HepG2 (cell line): ENCODE results near the gene PTPRD. TPM values are rescaled to one million over a fixed set of nuclear protein-coding genes. Genes with fewer than 3 reads are reported as not detected.

Source experiments
- EP300 ChIP-seq, 3 experiments: sonication (generic) in 1 of 3; formaldehyde crosslinking in 1 of 3; IDR thresholded peaks; 2 replicates each; pipeline versions ENCODE4 v1.5.1 to v1.6.1; 2011 to 2020; ENCODE audit warnings: low read depth in 2 of 3, low read length in 2 of 3, borderline replicate concordance in 1 of 3, improper control_type of control experiment in 1 of 3, mild to moderate bottlenecking in 1 of 3, missing genetic modification reagents in 1 of 3, moderate library complexity in 1 of 3
- FOXK1 ChIP-seq: sonication (generic); formaldehyde crosslinking; IDR thresholded peaks from 2 replicates; pipeline ENCODE4 v1.4.0; 2020; ENCODE audit warnings: low read depth, missing genetic modification reagents, borderline replicate concordance
- MIXL1 ChIP-seq: IDR thresholded peaks from 2 replicates; pipeline ENCODE4 v1.6.1; 2016
- NCOA2 ChIP-seq: sonication (generic); formaldehyde crosslinking; IDR thresholded peaks from 2 replicates; pipeline ENCODE4 v1.8.0; 2022; ENCODE audit warnings: inconsistent platforms
- NR2F6 ChIP-seq, 2 experiments: IDR thresholded peaks; 2 replicates each; pipeline ENCODE4 v1.6.1; 2016; ENCODE audit warnings: antibody characterized with exemption in 1 of 2, mild to moderate bottlenecking in 1 of 2
- SOX13 ChIP-seq, 3 experiments: fragments of 450-650 bp in 1 of 3; sonication (generic) in 1 of 3; formaldehyde crosslinking in 1 of 3; IDR thresholded peaks in 2 of 3; conservative IDR thresholded peaks in 1 of 3; 2 replicates each; pipeline versions ENCODE4 v1.5.0 to v1.6.1; 2016 to 2020; ENCODE audit warnings: antibody characterized with exemption in 1 of 3, mild to moderate bottlenecking in 1 of 3, missing compliant biosample characterization in 1 of 3, missing genetic modification reagents in 1 of 3, moderate library complexity in 1 of 3
- SOX5 ChIP-seq: IDR thresholded peaks from 2 replicates; pipeline ENCODE4 v1.6.1; 2016; ENCODE audit warnings: borderline replicate concordance
- TEAD3 ChIP-seq: optimal IDR thresholded peaks from 2 replicates; pipeline ENCODE3; 2016; ENCODE audit warnings: borderline replicate concordance
- ZMYM4 ChIP-seq: sonication (generic); formaldehyde crosslinking; IDR thresholded peaks from 2 replicates; pipeline ENCODE4 v1.8.1; 2023; ENCODE audit warnings: mild to moderate bottlenecking, missing genetic modification reagents
- polyA plus RNA-seq, 8 experiments: library from polyadenylated mRNA; depleted of rRNA in 3 of 8; stranded (reverse) in 7 of 8; unstranded in 1 of 8; fragments of >200 nt; fragmentation: Illumina TruSeq in 4 of 8; extraction: Trizol in 4 of 8; gene quantifications; 2 replicates each; pipeline versions ENCODE4 v1.2.1 to v1.2.3, GENCODE V29; 2011 to 2016; ENCODE audit warnings: low read depth in 4 of 8, missing spikeins in 1 of 8, mixed read lengths in 1 of 8; ENCODE audit not compliant: insufficient read depth in 1 of 8
- total RNA-seq, 5 experiments: library from RNA; depleted of rRNA; stranded (reverse); fragments of >200 nt; fragmentation: Illumina TruSeq; extraction: Trizol; gene quantifications; 2 replicates each; pipeline ENCODE4 v1.2.3, GENCODE V29; 2016; ENCODE audit warnings: low read depth in 1 of 5
- TF ChIP-seq, protein P1 (sequence below): sonication (generic); formaldehyde crosslinking; IDR thresholded peaks from 2 replicates; pipeline ENCODE4 v1.5.1; 2020; ENCODE audit warnings: mild to moderate bottlenecking, missing genetic modification reagents, borderline replicate concordance
- TF ChIP-seq, protein P2 (sequence below): sonication (generic); formaldehyde crosslinking; IDR thresholded peaks from 2 replicates; pipeline ENCODE4 v1.4.0; 2020; ENCODE audit warnings: missing genetic modification reagents, borderline replicate concordance
- TF ChIP-seq, protein P3 (sequence below): sonication (generic); formaldehyde crosslinking; IDR thresholded peaks from 2 replicates; pipeline ENCODE4 v1.4.0; 2020; ENCODE audit warnings: missing genetic modification reagents
- TF ChIP-seq, protein P4 (sequence below): sonication (generic); formaldehyde crosslinking; IDR thresholded peaks from 2 replicates; pipeline ENCODE4 v1.8.1; 2023; ENCODE audit warnings: mild to moderate bottlenecking, missing genetic modification reagents
- TF ChIP-seq, protein P5 (sequence below): IDR thresholded peaks from 2 replicates; pipeline ENCODE4 v1.6.1; 2016

The PTPRD gene
- total and polyA plus RNA-seq, 2 of the 13 experiments (the other 11 are each of a cell fraction or from before 2014, with no cell fraction given), result 0.05 TPM; not detected in 1

DNA sequence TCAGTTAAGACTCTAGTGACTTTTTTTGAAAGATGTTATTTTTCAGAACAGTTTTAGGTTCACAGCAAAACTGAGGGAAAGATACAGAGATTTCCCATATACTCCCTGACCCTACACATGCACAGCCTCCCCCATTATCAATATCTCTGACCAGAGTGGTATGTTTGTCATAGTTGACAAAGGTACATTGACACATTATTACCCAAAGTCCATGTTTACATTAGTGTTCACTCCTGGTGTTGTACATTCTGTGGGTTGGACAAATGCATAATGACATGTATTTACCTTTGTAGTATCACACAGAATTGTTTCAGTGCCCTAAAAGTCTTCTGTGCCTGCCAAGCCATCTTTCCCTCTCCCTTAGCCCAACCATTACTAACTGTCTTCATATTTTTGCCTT lies 2342.6 kb downstream of the PTPRD start (continued):
- TF ChIP-seq, protein P1, sequence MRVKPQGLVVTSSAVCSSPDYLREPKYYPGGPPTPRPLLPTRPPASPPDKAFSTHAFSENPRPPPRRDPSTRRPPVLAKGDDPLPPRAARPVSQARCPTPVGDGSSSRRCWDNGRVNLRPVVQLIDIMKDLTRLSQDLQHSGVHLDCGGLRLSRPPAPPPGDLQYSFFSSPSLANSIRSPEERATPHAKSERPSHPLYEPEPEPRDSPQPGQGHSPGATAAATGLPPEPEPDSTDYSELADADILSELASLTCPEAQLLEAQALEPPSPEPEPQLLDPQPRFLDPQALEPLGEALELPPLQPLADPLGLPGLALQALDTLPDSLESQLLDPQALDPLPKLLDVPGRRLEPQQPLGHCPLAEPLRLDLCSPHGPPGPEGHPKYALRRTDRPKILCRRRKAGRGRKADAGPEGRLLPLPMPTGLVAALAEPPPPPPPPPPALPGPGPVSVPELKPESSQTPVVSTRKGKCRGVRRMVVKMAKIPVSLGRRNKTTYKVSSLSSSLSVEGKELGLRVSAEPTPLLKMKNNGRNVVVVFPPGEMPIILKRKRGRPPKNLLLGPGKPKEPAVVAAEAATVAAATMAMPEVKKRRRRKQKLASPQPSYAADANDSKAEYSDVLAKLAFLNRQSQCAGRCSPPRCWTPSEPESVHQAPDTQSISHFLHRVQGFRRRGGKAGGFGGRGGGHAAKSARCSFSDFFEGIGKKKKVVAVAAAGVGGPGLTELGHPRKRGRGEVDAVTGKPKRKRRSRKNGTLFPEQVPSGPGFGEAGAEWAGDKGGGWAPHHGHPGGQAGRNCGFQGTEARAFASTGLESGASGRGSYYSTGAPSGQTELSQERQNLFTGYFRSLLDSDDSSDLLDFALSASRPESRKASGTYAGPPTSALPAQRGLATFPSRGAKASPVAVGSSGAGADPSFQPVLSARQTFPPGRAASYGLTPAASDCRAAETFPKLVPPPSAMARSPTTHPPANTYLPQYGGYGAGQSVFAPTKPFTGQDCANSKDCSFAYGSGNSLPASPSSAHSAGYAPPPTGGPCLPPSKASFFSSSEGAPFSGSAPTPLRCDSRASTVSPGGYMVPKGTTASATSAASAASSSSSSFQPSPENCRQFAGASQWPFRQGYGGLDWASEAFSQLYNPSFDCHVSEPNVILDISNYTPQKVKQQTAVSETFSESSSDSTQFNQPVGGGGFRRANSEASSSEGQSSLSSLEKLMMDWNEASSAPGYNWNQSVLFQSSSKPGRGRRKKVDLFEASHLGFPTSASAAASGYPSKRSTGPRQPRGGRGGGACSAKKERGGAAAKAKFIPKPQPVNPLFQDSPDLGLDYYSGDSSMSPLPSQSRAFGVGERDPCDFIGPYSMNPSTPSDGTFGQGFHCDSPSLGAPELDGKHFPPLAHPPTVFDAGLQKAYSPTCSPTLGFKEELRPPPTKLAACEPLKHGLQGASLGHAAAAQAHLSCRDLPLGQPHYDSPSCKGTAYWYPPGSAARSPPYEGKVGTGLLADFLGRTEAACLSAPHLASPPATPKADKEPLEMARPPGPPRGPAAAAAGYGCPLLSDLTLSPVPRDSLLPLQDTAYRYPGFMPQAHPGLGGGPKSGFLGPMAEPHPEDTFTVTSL (CRISPR knock-in tag), result peak; percentile 45; the same call in 1 of the 2 replicates
- TF ChIP-seq, protein P2, sequence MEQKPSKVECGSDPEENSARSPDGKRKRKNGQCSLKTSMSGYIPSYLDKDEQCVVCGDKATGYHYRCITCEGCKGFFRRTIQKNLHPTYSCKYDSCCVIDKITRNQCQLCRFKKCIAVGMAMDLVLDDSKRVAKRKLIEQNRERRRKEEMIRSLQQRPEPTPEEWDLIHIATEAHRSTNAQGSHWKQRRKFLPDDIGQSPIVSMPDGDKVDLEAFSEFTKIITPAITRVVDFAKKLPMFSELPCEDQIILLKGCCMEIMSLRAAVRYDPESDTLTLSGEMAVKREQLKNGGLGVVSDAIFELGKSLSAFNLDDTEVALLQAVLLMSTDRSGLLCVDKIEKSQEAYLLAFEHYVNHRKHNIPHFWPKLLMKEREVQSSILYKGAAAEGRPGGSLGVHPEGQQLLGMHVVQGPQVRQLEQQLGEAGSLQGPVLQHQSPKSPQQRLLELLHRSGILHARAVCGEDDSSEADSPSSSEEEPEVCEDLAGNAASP (CRISPR knock-in tag), result 0 out of 2 replicates have a peak, but pooled peaks have one; percentile 26
- no peak for TF ChIP-seq TEAD3 (CRISPR knock-in tag)
- peak; percentile 93 for TF ChIP-seq MIXL1 (CRISPR knock-in tag)
- no peak for TF ChIP-seq SOX13 (IDR thresholded peaks at IDR 0.05)
- peak in 1 of 2 experiments; percentile 87; a peak in 2 of 4 replicates for TF ChIP-seq SOX13 (CRISPR knock-in tag; conservative IDR thresholded peaks at IDR 0.05 in 1 of 2, IDR thresholded peaks at IDR 0.05 in 1 of 2)
- TF ChIP-seq FOXK1 (CRISPR knock-in tag), result no peak
- TF ChIP-seq SOX5 (CRISPR knock-in tag), result peak; percentile 86
- TF ChIP-seq NR2F6 (IDR thresholded peaks at IDR 0.05), result no peak
- TF ChIP-seq NR2F6 (CRISPR knock-in tag; IDR thresholded peaks at IDR 0.05), result peak; percentile 18; the same call in 1 of the 2 replicates
- TF ChIP-seq, protein P3, sequence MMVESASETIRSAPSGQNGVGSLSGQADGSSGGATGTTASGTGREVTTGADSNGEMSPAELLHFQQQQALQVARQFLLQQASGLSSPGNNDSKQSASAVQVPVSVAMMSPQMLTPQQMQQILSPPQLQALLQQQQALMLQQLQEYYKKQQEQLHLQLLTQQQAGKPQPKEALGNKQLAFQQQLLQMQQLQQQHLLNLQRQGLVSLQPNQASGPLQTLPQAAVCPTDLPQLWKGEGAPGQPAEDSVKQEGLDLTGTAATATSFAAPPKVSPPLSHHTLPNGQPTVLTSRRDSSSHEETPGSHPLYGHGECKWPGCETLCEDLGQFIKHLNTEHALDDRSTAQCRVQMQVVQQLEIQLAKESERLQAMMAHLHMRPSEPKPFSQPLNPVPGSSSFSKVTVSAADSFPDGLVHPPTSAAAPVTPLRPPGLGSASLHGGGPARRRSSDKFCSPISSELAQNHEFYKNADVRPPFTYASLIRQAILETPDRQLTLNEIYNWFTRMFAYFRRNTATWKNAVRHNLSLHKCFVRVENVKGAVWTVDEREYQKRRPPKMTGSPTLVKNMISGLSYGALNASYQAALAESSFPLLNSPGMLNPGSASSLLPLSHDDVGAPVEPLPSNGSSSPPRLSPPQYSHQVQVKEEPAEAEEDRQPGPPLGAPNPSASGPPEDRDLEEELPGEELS, result peak; percentile 41; the same call in 1 of the 2 replicates
- TF ChIP-seq, protein P4, sequence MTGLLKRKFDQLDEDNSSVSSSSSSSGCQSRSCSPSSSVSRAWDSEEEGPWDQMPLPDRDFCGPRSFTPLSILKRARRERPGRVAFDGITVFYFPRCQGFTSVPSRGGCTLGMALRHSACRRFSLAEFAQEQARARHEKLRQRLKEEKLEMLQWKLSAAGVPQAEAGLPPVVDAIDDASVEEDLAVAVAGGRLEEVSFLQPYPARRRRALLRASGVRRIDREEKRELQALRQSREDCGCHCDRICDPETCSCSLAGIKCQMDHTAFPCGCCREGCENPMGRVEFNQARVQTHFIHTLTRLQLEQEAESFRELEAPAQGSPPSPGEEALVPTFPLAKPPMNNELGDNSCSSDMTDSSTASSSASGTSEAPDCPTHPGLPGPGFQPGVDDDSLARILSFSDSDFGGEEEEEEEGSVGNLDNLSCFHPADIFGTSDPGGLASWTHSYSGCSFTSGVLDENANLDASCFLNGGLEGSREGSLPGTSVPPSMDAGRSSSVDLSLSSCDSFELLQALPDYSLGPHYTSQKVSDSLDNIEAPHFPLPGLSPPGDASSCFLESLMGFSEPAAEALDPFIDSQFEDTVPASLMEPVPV (CRISPR knock-in tag), result no peak
- TF ChIP-seq EP300 (IDR thresholded peaks at IDR 0.05; ENCODE audit: low read depth in 2 of 2, low read length in 2 of 2), result peak in 1 of 2 experiments; percentile 17; a peak in 1 of 4 replicates
- no peak for TF ChIP-seq EP300 (CRISPR knock-in tag; IDR thresholded peaks at IDR 0.05; ENCODE audit: borderline replicate concordance)
- TF ChIP-seq, protein P5, sequence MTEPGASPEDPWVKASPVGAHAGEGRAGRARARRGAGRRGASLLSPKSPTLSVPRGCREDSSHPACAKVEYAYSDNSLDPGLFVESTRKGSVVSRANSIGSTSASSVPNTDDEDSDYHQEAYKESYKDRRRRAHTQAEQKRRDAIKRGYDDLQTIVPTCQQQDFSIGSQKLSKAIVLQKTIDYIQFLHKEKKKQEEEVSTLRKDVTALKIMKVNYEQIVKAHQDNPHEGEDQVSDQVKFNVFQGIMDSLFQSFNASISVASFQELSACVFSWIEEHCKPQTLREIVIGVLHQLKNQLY, result peak; percentile 19; the same call in 1 of the 2 replicates
- TF ChIP-seq ZMYM4 (CRISPR knock-in tag), result peak; percentile 29; the same call in 1 of the 2 replicates
- TF ChIP-seq NCOA2, result peak; percentile 40; the same call in 1 of the 2 replicates
